H1 (cell line): ENCODE measurements around the gene GPHA2. TPM values are rescaled to one million over a fixed set of nuclear protein-coding genes. Genes with fewer than 3 reads are reported as not detected.

Source experiments
- CTCF ChIA-PET: fragments of 300-600 bp; sonication (Branson Sonifier 250); formaldehyde crosslinking; loops from one replicate; lab custom pipeline; 2021; ENCODE audit not compliant: partially characterized antibody; lab: Charles Lee
- POLR2A ChIA-PET: fragments of 300-600 bp; sonication (Branson Sonifier 250); formaldehyde crosslinking; loops from one replicate; lab custom pipeline; 2021; ENCODE audit warnings: inconsistent platforms; ENCODE audit not compliant: partially characterized antibody; lab: Charles Lee
- DNase-seq, 2 experiments: peaks; one replicate each; pipeline versions ENCODE4 v3.0.0 to v3.0.0-alpha.2; 2010 to 2022; ENCODE audit warnings: low spot score in 2 of 2, low read depth in 1 of 2, mixed read lengths in 1 of 2
- FAIRE-seq: peaks from 2 replicates; lab custom pipeline; 2011; peaks lifted over from hg19 to GRCh38; lab: Jason Lieb, UNC
- H2AFZ ChIP-seq: 2 replicates; pipeline ENCODE4 v1.8.1; 2012; ENCODE audit warnings: low read length, inconsistent platforms
- H2AK5ac ChIP-seq: 2 replicates; pipeline ENCODE4 v1.6.1; 2013; ENCODE audit warnings: low read depth, low read length
- H2BK120ac ChIP-seq: replicated peaks from 2 replicates; pipeline ENCODE3; 2013; ENCODE audit warnings: low read depth, low read length, inconsistent platforms
- H2BK12ac ChIP-seq: 2 replicates; pipeline ENCODE4 v1.6.1; 2013; ENCODE audit warnings: low read depth, low read length
- H2BK15ac ChIP-seq: 2 replicates; pipeline ENCODE4 v1.6.1; 2013; ENCODE audit warnings: low read length
- H2BK20ac ChIP-seq: 2 replicates; pipeline ENCODE4 v1.6.1; 2013; ENCODE audit warnings: low read length
- H2BK5ac ChIP-seq: 2 replicates; pipeline ENCODE4 v1.6.1; 2013; ENCODE audit warnings: low read depth, low read length
- H3K14ac ChIP-seq: 2 replicates; pipeline ENCODE4 v1.6.1; 2013; ENCODE audit warnings: inconsistent platforms; ENCODE audit not compliant: insufficient read length
- H3K18ac ChIP-seq: 2 replicates; pipeline ENCODE4 v1.6.1; 2013; ENCODE audit warnings: low read length; ENCODE audit errors: extremely low read depth
- H3K23ac ChIP-seq: 2 replicates; pipeline ENCODE4 v1.6.1; 2013; ENCODE audit warnings: inconsistent platforms; ENCODE audit not compliant: insufficient read length
- H3K23me2 ChIP-seq: 2 replicates; pipeline ENCODE4 v1.6.1; 2013; ENCODE audit warnings: low read depth, low read length
- H3K27ac ChIP-seq: 2 replicates; pipeline ENCODE4 v1.6.1; 2011; ENCODE audit warnings: low read depth, low read length, inconsistent platforms
- H3K27me3 ChIP-seq, 4 experiments: replicated peaks in 1 of 4; 1 replicate in 1 of 4; 2 replicates in 3 of 4; pipeline versions ENCODE4 v1.6.1 to v1.8.1; 2011 to 2013; ENCODE audit warnings: low read length in 3 of 4, mild to moderate bottlenecking in 3 of 4, inconsistent platforms in 2 of 4, mixed read lengths in 2 of 4, moderate library complexity in 1 of 4; ENCODE audit not compliant: control insufficient read depth in 3 of 4, insufficient read depth in 3 of 4; ENCODE audit errors: extremely low read depth in 1 of 4
- H3K36me3 ChIP-seq, 4 experiments: 2 replicates each; pipeline versions ENCODE4 v1.6.1 to v1.8.1; 2011 to 2013; ENCODE audit warnings: mild to moderate bottlenecking in 4 of 4, low read length in 3 of 4, moderate library complexity in 2 of 4, control low read depth in 1 of 4, inconsistent platforms in 1 of 4; ENCODE audit not compliant: insufficient read depth in 4 of 4, control insufficient read depth in 2 of 4
- H3K4ac ChIP-seq: replicated peaks from 2 replicates; pipeline ENCODE3; 2013; ENCODE audit warnings: low read length, low read depth, mixed read lengths, inconsistent platforms; ENCODE audit not compliant: insufficient read length
- H3K4me1 ChIP-seq, 4 experiments: replicated peaks in 1 of 4; 1 replicate in 1 of 4; 2 replicates in 3 of 4; pipeline versions ENCODE4 v1.6.1 to v1.8.1; 2011 to 2013; ENCODE audit warnings: low read length in 3 of 4, inconsistent platforms in 2 of 4, mixed read lengths in 1 of 4; ENCODE audit not compliant: insufficient read depth in 4 of 4, control insufficient read depth in 3 of 4
- H3K4me2 ChIP-seq, 2 experiments: 2 replicates each; pipeline versions ENCODE4 v1.6.1 to v1.8.1; 2011 to 2013; ENCODE audit warnings: low read depth in 2 of 2, low read length in 2 of 2, control low read depth in 1 of 2, inconsistent platforms in 1 of 2, mild to moderate bottlenecking in 1 of 2; ENCODE audit not compliant: insufficient read depth in 1 of 2
- H3K4me3 ChIP-seq, 4 experiments: fragments of 200-600, 300-600 bp in 1 of 4; sonication (generic), shearing (Covaris generic), sonication (Bioruptor Twin) in 1 of 4; 2 replicates each; pipeline versions ENCODE4 v1.5.1 to v1.8.1; 2011 to 2016; ENCODE audit warnings: low read length in 4 of 4, low read depth in 3 of 4, control low read depth in 2 of 4, inconsistent platforms in 2 of 4, mild to moderate bottlenecking in 2 of 4, mixed read lengths in 1 of 4, moderate library complexity in 1 of 4; ENCODE audit not compliant: insufficient read depth in 2 of 4; ENCODE audit errors: extremely low read depth in 1 of 4
- H3K56ac ChIP-seq: replicated peaks from 2 replicates; pipeline ENCODE3; 2013; ENCODE audit warnings: low read depth, mild to moderate bottlenecking, mixed read lengths, low read length, inconsistent platforms; ENCODE audit not compliant: insufficient read length
- H3K79me1 ChIP-seq: 2 replicates; pipeline ENCODE4 v1.6.1; 2013; ENCODE audit warnings: low read depth, low read length, control low read depth
- H3K79me2 ChIP-seq, 2 experiments: 2 replicates each; pipeline versions ENCODE4 v1.6.1 to v1.8.1; 2012 to 2013; ENCODE audit warnings: low read length in 2 of 2, mild to moderate bottlenecking in 2 of 2, inconsistent platforms in 1 of 2; ENCODE audit not compliant: insufficient read depth in 2 of 2, control insufficient read depth in 1 of 2
- H3K9ac ChIP-seq, 4 experiments: replicated peaks in 1 of 4; 1 replicate in 1 of 4; 2 replicates in 3 of 4; pipeline versions ENCODE4 v1.6.1 to v1.8.1; 2011 to 2013; ENCODE audit warnings: low read depth in 3 of 4, low read length in 3 of 4, control low read depth in 2 of 4, mild to moderate bottlenecking in 2 of 4, moderate library complexity in 2 of 4, inconsistent platforms in 1 of 4; ENCODE audit errors: extremely low read depth in 1 of 4
- H3K9me3 ChIP-seq, 2 experiments: 2 replicates each; pipeline versions ENCODE4 v1.6.1 to v1.8.1; 2012 to 2013; ENCODE audit warnings: mild to moderate bottlenecking in 2 of 2, moderate library complexity in 2 of 2, control low read depth in 1 of 2, inconsistent platforms in 1 of 2, low read depth in 1 of 2, low read length in 1 of 2, mixed read lengths in 1 of 2; ENCODE audit not compliant: insufficient read depth in 2 of 2
- H4K20me1 ChIP-seq, 2 experiments: replicated peaks in 1 of 2; 2 replicates each; pipeline versions ENCODE3 to v1.8.1; 2011 to 2013; ENCODE audit warnings: inconsistent platforms in 2 of 2, low read length in 2 of 2, mild to moderate bottlenecking in 1 of 2; ENCODE audit not compliant: insufficient read depth in 2 of 2, control insufficient read depth in 1 of 2
- H4K5ac ChIP-seq: 2 replicates; pipeline ENCODE4 v1.6.1; 2013; ENCODE audit warnings: low read length, low read depth, mixed read lengths, inconsistent platforms; ENCODE audit not compliant: insufficient read length
- H4K8ac ChIP-seq: 2 replicates; pipeline ENCODE4 v1.8.0; 2013; ENCODE audit warnings: mild to moderate bottlenecking, moderate library complexity, low read length, inconsistent platforms; ENCODE audit not compliant: insufficient read depth; ENCODE audit errors: extremely low read depth
- H4K91ac ChIP-seq: replicated peaks from 2 replicates; pipeline ENCODE3; 2013; ENCODE audit warnings: low read length, mixed read lengths, inconsistent platforms; ENCODE audit not compliant: insufficient read length
- BCL11A ChIP-seq, 2 experiments: IDR thresholded peaks; one replicate each; pipeline ENCODE4 v1.6.1; 2011; ENCODE audit warnings: low read depth in 2 of 2, low read length in 2 of 2, mild to moderate bottlenecking in 2 of 2
- CHD1 ChIP-seq: IDR thresholded peaks from 2 replicates; pipeline ENCODE4 v1.6.1; 2012; ENCODE audit warnings: low read depth, low read length, improper control_type of control experiment
- CHD2 ChIP-seq: IDR thresholded peaks from 2 replicates; pipeline ENCODE4 v1.6.1; 2012; ENCODE audit warnings: low read length, improper control_type of control experiment
- KDM1A ChIP-seq: fragments of 200-600, 300-600 bp; sonication (generic); IDR thresholded peaks from 2 replicates; pipeline ENCODE4 v1.7.1; 2016; ENCODE audit warnings: mild to moderate bottlenecking, low read length, borderline replicate concordance
- POU5F1 ChIP-seq: IDR thresholded peaks from 2 replicates; pipeline ENCODE4 v1.6.1; 2011; ENCODE audit warnings: low read depth, mild to moderate bottlenecking, low read length, moderate library complexity
- WGBS, 2 experiments: shearing (Covaris generic) in 1 of 2; methylation state at CpG; one replicate each; pipeline versions ENCODE4 v1.1.6 to v1.1.7; 2013 to 2015; ENCODE audit warnings: low lambda C conversion rate in 2 of 2, mixed read lengths in 2 of 2, inconsistent platforms in 1 of 2, low coverage in 1 of 2, missing lambda C conversion rate in 1 of 2; ENCODE audit not compliant: insufficient replicate concordance in 2 of 2, insufficient coverage in 1 of 2, insufficient read length in 1 of 2; ENCODE audit errors: extremely low coverage in 1 of 2, missing lambda C conversion rate in 1 of 2; 5-methylcytosine and 5-hydroxymethylcytosine counted together
- polyA plus RNA-seq, 7 experiments: library from polyadenylated mRNA; depleted of rRNA in 3 of 7; stranded (reverse) in 5 of 7; unstranded in 2 of 7; fragments of >200 nt in 5 of 7; fragments of 200-250 nt in 2 of 7; gene quantifications; 1 replicate in 5 of 7; 2 replicates in 1 of 7; 4 replicates in 1 of 7; pipeline versions ENCODE4 v1.2.1 to v1.2.3, GENCODE V29; 2011 to 2013; ENCODE audit warnings: missing spikeins in 2 of 7, mixed read lengths in 2 of 7
- total RNA-seq: library from RNA; stranded (reverse); fragmentation: NEBNext Ultra II Directional; extraction: Animal tissue kit (Norgen Biotek cat#: 25700); gene quantifications from 2 replicates; pipeline ENCODE4 v1.2.1, GENCODE V29; 2021
- TF ChIP-seq, protein P1 (sequence below): IDR thresholded peaks from 2 replicates; pipeline ENCODE4 v1.6.1; 2012; ENCODE audit warnings: inconsistent platforms

Gene GPHA2
- total and polyA plus RNA-seq, 2 of the 8 experiments (the other 6 are each of a cell fraction or from before 2014, with no cell fraction given), result 0.97 to 4.4 TPM

DNA sequence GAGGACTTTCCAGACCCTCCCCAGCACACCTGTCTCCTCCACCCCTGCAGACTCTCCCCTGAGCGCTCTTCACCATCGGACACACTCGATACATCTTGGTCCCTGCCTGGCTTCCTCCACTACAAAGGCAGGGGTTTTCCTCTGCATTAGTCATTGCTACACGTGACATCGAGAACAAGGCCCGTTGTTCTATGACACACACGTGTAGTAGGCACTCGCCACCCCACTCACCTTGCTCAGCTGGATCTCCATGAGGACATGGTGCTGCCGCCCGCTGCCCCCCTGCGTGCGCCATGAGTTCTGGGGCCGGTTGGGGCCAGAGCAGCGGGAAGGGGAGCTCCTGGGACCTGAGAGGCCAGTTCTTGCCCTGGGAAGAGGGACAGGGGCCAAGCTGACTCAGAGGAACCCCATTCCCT, 35.4 kb downstream of the GPHA2 start:
- 90% methylated on average over 14 of the region's 14 CpGs; no CpG with 5 or more reads in 1 of the 2 experiments for whole genome bisulfite sequencing, 2 experiments

More for the DNA sequence above, 35.4 kb downstream of the GPHA2 start:
- Histone ChIP-seq H2BK12ac (no peak overlapping the region), H3K14ac (no peak overlapping the region), H2BK120ac (no peak overlapping the region), H4K5ac (no peak overlapping the region), H2AK5ac (no peak overlapping the region), H3K4ac (no peak overlapping the region), H3K23me2 (no peaks in the 10 kb centered on the region), H3K23ac (no peak overlapping the region), H2BK20ac (no peak overlapping the region), H3K79me2 (no peaks in the 10 kb centered on the region), H3K9me3 (no peaks in the 10 kb centered on the region), H2AFZ (no peak overlapping the region), H3K9ac (no peak overlapping the region), H4K91ac (no peak overlapping the region), H3K4me2 (no peak overlapping the region), H4K20me1 (peaks cover 0 to 3% of the 10 kb centered on the region in 2 experiments), H2BK5ac (no peak overlapping the region), H4K8ac (no peak overlapping the region), H3K18ac (no peak overlapping the region), H3K56ac (no peak overlapping the region), H2BK15ac (no peak overlapping the region), H3K79me1 (no peaks in the 10 kb centered on the region), H3K27ac (no peak overlapping the region), H3K4me3 (no peak overlapping the region), H3K4me1 (no peaks in the 10 kb centered on the region), H3K27me3 (no peaks in the 10 kb centered on the region), H3K36me3 (peaks cover 0 to 9% (median 2%) of the 10 kb centered on the region in 4 experiments; a peak in 5 of 8 replicates)
- TF ChIP-seq BCL11A (IDR thresholded peaks at IDR 0.05; ENCODE audit: low read depth in 2 of 2, low read length in 2 of 2) (no peak), POU5F1 (no peak), CHD2 (no peak), CHD1 (no peak), KDM1A (no peak)
- TF ChIP-seq, protein P1, sequence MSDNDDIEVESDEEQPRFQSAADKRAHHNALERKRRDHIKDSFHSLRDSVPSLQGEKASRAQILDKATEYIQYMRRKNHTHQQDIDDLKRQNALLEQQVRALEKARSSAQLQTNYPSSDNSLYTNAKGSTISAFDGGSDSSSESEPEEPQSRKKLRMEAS, result no peak
- ChIA-PET CTCF (interaction anchor here (0.6 to 32.2 kb wide), 5 partner anchors 12 to 75 kb away, joined by 4 to 1058 read pairs (median 4); partner anchors contain the start of gene CDC42BPG), POLR2A (interaction anchor here (0.7 kb wide), 1 partner anchor 809 kb away, joined by 3 read pairs; no protein-coding TSS in a partner anchor)
- DNase-seq (no peak), FAIRE-seq (no peak)
